GM23248 (cell line): ENCODE data around the gene AK6. TPM values are rescaled to one million over a fixed set of nuclear protein-coding genes. Genes with fewer than 3 reads are reported as not detected.

Experiments used
- DNase-seq: peaks from one replicate; pipeline ENCODE4 v3.0.0-alpha.2; 2015
- H2AFZ ChIP-seq: fragments of 200-600 bp; sonication (generic); 2 replicates; pipeline ENCODE4 v1.6.1; 2016; ENCODE audit warnings: antibody characterized with exemption
- H3F3A ChIP-seq: fragments of 200-600 bp; sonication (generic); 2 replicates; pipeline ENCODE4 v1.6.1; 2016; ENCODE audit warnings: mild to moderate bottlenecking, antibody characterized with exemption, mixed run types; ENCODE audit not compliant: insufficient read depth
- H3K27ac ChIP-seq: fragments of 200-600 bp; sonication (generic); 2 replicates; pipeline ENCODE4 v1.5.1; 2016; ENCODE audit warnings: mild to moderate bottlenecking
- H3K27me3 ChIP-seq: fragments of 200-600 bp; sonication (generic); replicated peaks from 2 replicates; pipeline ENCODE4 v1.6.1; 2016; ENCODE audit warnings: mild to moderate bottlenecking; ENCODE audit not compliant: insufficient read depth
- H3K36me3 ChIP-seq: fragments of 200-600 bp; sonication (generic); 2 replicates; pipeline ENCODE4 v1.6.1; 2016; ENCODE audit warnings: low read depth, mild to moderate bottlenecking
- H3K4me1 ChIP-seq: fragments of 200-600 bp; sonication (generic); 2 replicates; pipeline ENCODE4 v1.6.1; 2016; ENCODE audit warnings: mild to moderate bottlenecking; ENCODE audit not compliant: insufficient read depth
- H3K4me2 ChIP-seq: fragments of 200-600 bp; sonication (generic); one replicate; pipeline ENCODE4 v1.6.1; 2016; ENCODE audit warnings: mild to moderate bottlenecking; ENCODE audit not compliant: unreplicated experiment
- H3K4me3 ChIP-seq: fragments of 200-600 bp; sonication (generic); 2 replicates; pipeline ENCODE4 v1.5.1; 2016; ENCODE audit warnings: mild to moderate bottlenecking
- H3K79me2 ChIP-seq: fragments of 200-600 bp; sonication (generic); 2 replicates; pipeline ENCODE4 v1.6.1; 2016; ENCODE audit warnings: mild to moderate bottlenecking; ENCODE audit not compliant: insufficient read depth
- H3K9ac ChIP-seq: fragments of 200-600 bp; sonication (generic); 2 replicates; pipeline ENCODE4 v1.6.1; 2016; ENCODE audit warnings: mild to moderate bottlenecking
- H3K9me2 ChIP-seq: fragments of 200-600 bp; sonication (generic); 2 replicates; pipeline ENCODE4 v1.6.1; 2016; ENCODE audit warnings: mixed run types, mild to moderate bottlenecking, moderate library complexity; ENCODE audit not compliant: insufficient read depth
- H3K9me3 ChIP-seq: fragments of 200-600 bp; sonication (generic); one replicate; pipeline ENCODE4 v1.6.1; 2017; ENCODE audit warnings: low read depth
- H4K20me1 ChIP-seq: fragments of 200-600 bp; sonication (generic); 2 replicates; pipeline ENCODE4 v1.6.0; 2016; ENCODE audit not compliant: insufficient read depth
- EZH2 ChIP-seq: fragments of 200-600 bp; sonication (generic); IDR thresholded peaks from 2 replicates; pipeline ENCODE4 v1.6.1; 2018; ENCODE audit warnings: antibody characterized with exemption, mild to moderate bottlenecking; ENCODE audit not compliant: insufficient read depth, poor library complexity, severe bottlenecking
- EZH2phosphoT487 ChIP-seq: fragments of 200-600 bp; sonication (generic); IDR thresholded peaks from 2 replicates; pipeline ENCODE4 v1.6.1; 2018; ENCODE audit warnings: antibody characterized with exemption, moderate library complexity, mild to moderate bottlenecking, low read depth; ENCODE audit not compliant: insufficient read depth
- WGBS, 2 experiments: methylation state at CpG; one replicate each; pipeline ENCODE4 v1.1.6; 2015 to 2017; ENCODE audit warnings: low lambda C conversion rate in 2 of 2, low coverage in 1 of 2; ENCODE audit errors: missing lambda C conversion rate in 2 of 2; 5-methylcytosine and 5-hydroxymethylcytosine counted together
- in situ Hi-C: fragments of 300-500 bp; cut with MboI; formaldehyde crosslinking; loops from 2 replicates; pipeline ENCODE4 v1.15.0; 2020
- polyA plus RNA-seq: library from polyadenylated mRNA; unstranded; fragments of >200 nt; fragmentation: Nextera tagmentation; extraction: Ambion mirVana; gene quantifications from 2 replicates; pipeline ENCODE4 v1.2.1, GENCODE V29; 2016
- total RNA-seq: library from RNA; depleted of rRNA; stranded (reverse); fragments of >200 nt; shearing (Covaris generic); gene quantifications from 2 replicates; pipeline ENCODE4 v1.2.3, GENCODE V29; 2014; rRNA removed

AK6 gene
- total and polyA plus RNA-seq, 2 experiments from 2014 or later: 17.0 to 125 TPM

GRCh38 chr5:69312459-69313160 lies 56.7 kb downstream of the AK6 start:
- in situ Hi-C loops: no loop called here
- H3K4me1 ChIP-seq: no peaks in the 10 kb centered on the region
- H3K9me3 ChIP-seq: no peaks in the 10 kb centered on the region
- DNase-seq: no peak
- H3K4me2 ChIP-seq: no peak overlapping the region
- H3K9me2 ChIP-seq: no peaks in the 10 kb centered on the region
- no peak overlapping the region for H3K4me3 ChIP-seq
- no peak overlapping the region for H3K9ac ChIP-seq
- no peaks in the 10 kb centered on the region for H3K27me3 ChIP-seq
- no peak overlapping the region for H3K27ac ChIP-seq
- H3K79me2 ChIP-seq: no peaks in the 10 kb centered on the region
- no peaks in the 10 kb centered on the region for H3F3A ChIP-seq
- 77 to 78% methylated on average over 5 of the region's 5 CpGs for WGBS, 2 experiments
- no peaks in the 10 kb centered on the region for H4K20me1 ChIP-seq
- no peak overlapping the region for H2AFZ ChIP-seq
- H3K36me3 ChIP-seq: no peaks in the 10 kb centered on the region
- no peak for TF ChIP-seq EZH2
- TF ChIP-seq EZH2phosphoT487: no peak

- H4K20me1 ChIP-seq: no peaks in the 10 kb centered on the region
- no peaks in the 10 kb centered on the region for H3F3A ChIP-seq
- no peak overlapping the region for H3K4me2 ChIP-seq
- 91 to 94% methylated on average over 5 of the region's 5 CpGs for WGBS, 2 experiments
- no peak overlapping the region for H3K27ac ChIP-seq
- no peak for DNase-seq
- H3K9me3 ChIP-seq: no peaks in the 10 kb centered on the region
- no peaks in the 10 kb centered on the region for H3K27me3 ChIP-seq
- TF ChIP-seq EZH2: no peak
- no peak for TF ChIP-seq EZH2phosphoT487
- no peak overlapping the region for H3K4me3 ChIP-seq
- in situ Hi-C loops: no loop called here
- H3K4me1 ChIP-seq: no peaks in the 10 kb centered on the region
- no peaks in the 10 kb centered on the region for H3K79me2 ChIP-seq
- H3K9me2 ChIP-seq: no peaks in the 10 kb centered on the region
- H3K9ac ChIP-seq: no peak overlapping the region
- H2AFZ ChIP-seq: no peak overlapping the region
- no peaks in the 10 kb centered on the region for H3K36me3 ChIP-seq
Measured at GRCh38 chr5:69309380-69309779, 59.9 kb downstream of the AK6 start.

DNA sequence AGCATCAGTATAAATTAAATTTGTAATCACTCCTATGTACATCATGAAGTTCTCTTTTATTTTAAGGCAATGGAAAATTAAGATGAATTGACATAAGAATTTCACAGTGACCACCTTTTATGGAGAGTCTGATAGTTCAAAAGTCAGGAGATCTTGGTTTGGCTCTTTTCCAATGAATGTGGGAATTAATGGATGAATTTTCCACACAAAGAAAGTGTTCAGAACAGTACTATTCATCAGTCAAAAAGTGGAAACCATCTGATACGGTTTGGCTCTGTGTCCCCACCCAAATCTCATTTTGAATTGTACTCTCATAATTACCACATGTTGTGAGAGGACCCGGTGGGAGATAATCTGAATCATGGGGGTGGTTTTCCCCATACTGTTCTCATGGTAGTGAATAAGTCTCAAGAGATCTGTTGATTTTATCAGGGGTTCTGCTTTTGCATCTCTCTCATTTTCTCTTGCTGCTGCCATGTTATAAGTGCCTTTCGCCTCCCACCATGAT lies 61.2 kb downstream of the AK6 start:
- H3K9me2 ChIP-seq: no peaks in the 10 kb centered on the region
- no peaks in the 10 kb centered on the region for H3K36me3 ChIP-seq
- no peak overlapping the region for H3K4me3 ChIP-seq
- H3K27ac ChIP-seq: no peak overlapping the region
- no peak overlapping the region for H3K9ac ChIP-seq
- no peaks in the 10 kb centered on the region for H3F3A ChIP-seq
- in situ Hi-C loops: no loop called here
- H3K9me3 ChIP-seq: no peaks in the 10 kb centered on the region
- H3K79me2 ChIP-seq: no peaks in the 10 kb centered on the region
- DNase-seq: no peak
- no peaks in the 10 kb centered on the region for H3K4me1 ChIP-seq
- H4K20me1 ChIP-seq: no peaks in the 10 kb centered on the region
- no peak for TF ChIP-seq EZH2phosphoT487
- no peak for TF ChIP-seq EZH2
- 55 to 64% methylated on average over 3 of the region's 3 CpGs for WGBS, 2 experiments
- H2AFZ ChIP-seq: no peak overlapping the region
- H3K4me2 ChIP-seq: no peak overlapping the region
- H3K27me3 ChIP-seq: no peaks in the 10 kb centered on the region

DNA sequence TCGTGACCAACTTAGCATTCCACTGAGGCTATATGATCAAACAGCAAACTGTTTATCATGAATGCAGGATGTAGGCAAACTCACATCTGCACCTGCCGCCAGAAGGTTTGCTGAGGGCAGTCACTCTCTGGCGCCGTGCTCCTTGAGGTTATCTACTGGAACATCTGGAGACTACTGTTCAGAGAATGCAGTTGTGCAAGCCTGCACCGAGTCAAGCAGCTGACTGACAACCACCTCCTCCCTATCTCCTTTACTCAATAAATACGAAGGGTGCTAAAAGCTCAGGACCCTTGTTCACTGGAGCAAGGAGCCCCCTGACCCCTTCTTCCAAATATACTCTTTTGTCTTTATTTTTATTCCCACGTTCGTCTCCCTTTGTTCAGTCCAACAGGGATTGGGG lies 63.8 kb downstream of the AK6 start:
- Histone ChIP-seq H3K79me2 (no peaks in the 10 kb centered on the region), H3F3A (no peaks in the 10 kb centered on the region), H3K9me3 (no peaks in the 10 kb centered on the region), H3K9ac (no peak overlapping the region), H3K27me3 (no peaks in the 10 kb centered on the region), H3K9me2 (no peaks in the 10 kb centered on the region), H3K36me3 (no peaks in the 10 kb centered on the region), H3K4me3 (no peak overlapping the region), H4K20me1 (no peaks in the 10 kb centered on the region), H2AFZ (no peak overlapping the region), H3K4me1 (no peaks in the 10 kb centered on the region), H3K27ac (no peak overlapping the region), H3K4me2 (no peak overlapping the region)
- no peak for DNase-seq
- no peak for TF ChIP-seq EZH2phosphoT487
- TF ChIP-seq EZH2: no peak
- in situ Hi-C loops: no loop called here
- 85 to 87% methylated on average over 8 of the region's 8 CpGs for WGBS, 2 experiments

Other genes starting within 250 kb of the AK6 start
- 66.7 and 73.6 TPM in 2 replicates for gene CCNB1, start 202.4 kb downstream of the AK6 start, total RNA-seq
- gene CCNB1, start 202.4 kb downstream of the AK6 start, polyA plus RNA-seq: 94.3 and 94.6 TPM in 2 replicates
- gene CENPH, start 179.9 kb downstream of the AK6 start, total RNA-seq: 14.7 and 16.7 TPM in 2 replicates
- gene CENPH, start 179.9 kb downstream of the AK6 start, polyA plus RNA-seq: 11.0 and 12.5 TPM in 2 replicates
- gene CDK7, start 134.6 kb downstream of the AK6 start, total RNA-seq: 48.9 and 60.4 TPM in 2 replicates
- gene CDK7, start 134.6 kb downstream of the AK6 start, polyA plus RNA-seq: 55.7 and 58.9 TPM in 2 replicates
- gene CCDC125, start 36.7 kb downstream of the AK6 start, total RNA-seq: 0.97 and 1.9 TPM in 2 replicates
- gene CCDC125, start 36.7 kb downstream of the AK6 start, polyA plus RNA-seq: 2.6 TPM in 2 replicates
- gene TAF9, start within 50 bp of the AK6 start, total RNA-seq: 60.8 and 79.4 TPM in 2 replicates
- 117 and 118 TPM in 2 replicates for gene TAF9, start within 50 bp of the AK6 start, polyA plus RNA-seq
- 15.8 and 27.8 TPM in 2 replicates for gene RAD17, start 298 bp upstream of the AK6 start, total RNA-seq
- gene RAD17, start 298 bp upstream of the AK6 start, polyA plus RNA-seq: 20.5 and 21.7 TPM in 2 replicates
- gene MARVELD2, start 45.6 kb upstream of the AK6 start, total RNA-seq: 2.8 and 5.5 TPM in 2 replicates
- gene MARVELD2, start 45.6 kb upstream of the AK6 start, polyA plus RNA-seq: 1.7 and 2.1 TPM in 2 replicates
- 0.76 and 1.7 TPM in 2 replicates for gene OCLN, start 123.3 kb upstream of the AK6 start, total RNA-seq
- 0.52 and 0.59 TPM in 2 replicates for gene OCLN, start 123.3 kb upstream of the AK6 start, polyA plus RNA-seq
- gene GTF2H2C, start 190.7 kb upstream of the AK6 start, total RNA-seq: 24.4 and 45.8 TPM in 2 replicates
- 27.0 and 33.3 TPM in 2 replicates for gene GTF2H2C, start 190.7 kb upstream of the AK6 start, polyA plus RNA-seq